ENCODE measurements around the gene CMIP. TPM values are rescaled to one million over a fixed set of nuclear protein-coding genes. Genes with fewer than 3 reads are reported as not detected.

CMIP gene
- total RNA-seq, 1 experiment from 2014 or later = 63.7 TPM

- TF ChIP-seq ARID4B (CRISPR knock-in tag; IDR thresholded peaks at IDR 0.05; ENCODE audit: borderline replicate concordance) (no peak), NR3C1 (CRISPR knock-in tag; conservative IDR thresholded peaks at IDR 0.05; ENCODE audit: low read depth) (no peak), USF2 (CRISPR knock-in tag; IDR thresholded peaks at IDR 0.05) (no peak), MAX (CRISPR knock-in tag; IDR thresholded peaks at IDR 0.05) (no peak), ZNF121 (CRISPR knock-in tag; IDR thresholded peaks at IDR 0.05) (no peak), SMAD4 (CRISPR knock-in tag; IDR thresholded peaks at IDR 0.05) (no peak), E2F4 (CRISPR knock-in tag; IDR thresholded peaks at IDR 0.05; ENCODE audit: borderline replicate concordance, low read depth) (no peak), SMAD3 (CRISPR knock-in tag; IDR thresholded peaks at IDR 0.05; ENCODE audit: borderline replicate concordance) (no peak), ATF6 (CRISPR knock-in tag; IDR thresholded peaks at IDR 0.05) (no peak), GTF2I (CRISPR knock-in tag; conservative IDR thresholded peaks at IDR 0.05) (no peak), GABPB1 (CRISPR knock-in tag; IDR thresholded peaks at IDR 0.05) (no peak), MXD4 (CRISPR knock-in tag; IDR thresholded peaks at IDR 0.05; ENCODE audit: borderline replicate concordance) (no peak), KAT7 (CRISPR knock-in tag; IDR thresholded peaks at IDR 0.05; ENCODE audit: borderline replicate concordance) (no peak), ZNF219 (CRISPR knock-in tag; IDR thresholded peaks at IDR 0.05; ENCODE audit: borderline replicate concordance) (no peak), FOXJ3 (CRISPR knock-in tag; IDR thresholded peaks at IDR 0.05; ENCODE audit: borderline replicate concordance) (no peak)
Observed at GRCh38 chr16:81752876-81753227, 308.2 kb downstream of the CMIP start (continued).

- DNase-seq (ENCODE audit: low spot score) = no peak
- no peaks in the 10 kb centered on the region for H3K9me3 Mint-ChIP-seq
- no peak for TF ChIP-seq GRHL2 (CRISPR knock-in tag; IDR thresholded peaks at IDR 0.05; ENCODE audit: insufficient replicate concordance, severe bottlenecking)
- TF ChIP-seq TEAD4 (CRISPR knock-in tag; IDR thresholded peaks at IDR 0.05) = no peak
- no peak for TF ChIP-seq E2F1 (CRISPR knock-in tag; IDR thresholded peaks at IDR 0.05)
- TF ChIP-seq ZNF317 (CRISPR knock-in tag; IDR thresholded peaks at IDR 0.05; ENCODE audit: borderline replicate concordance, low read depth) = no peak
- no peak for TF ChIP-seq ZNF281 (CRISPR knock-in tag; IDR thresholded peaks at IDR 0.05)
- no peak for TF ChIP-seq SOX15 (CRISPR knock-in tag; IDR thresholded peaks at IDR 0.05)
- no peak for TF ChIP-seq ELF4 (CRISPR knock-in tag; IDR thresholded peaks at IDR 0.05; ENCODE audit: low read depth)
- H3K36me3 Mint-ChIP-seq = no peaks in the 10 kb centered on the region
- H3K4me1 Mint-ChIP-seq = peaks cover 3% of the 10 kb centered on the region; the same call in 1 of the 2 replicates
- no peak overlapping the region for H3K4me3 Mint-ChIP-seq
- POLR2A ChIA-PET = no interaction called here
- ATAC-seq = no peak
- CTCF ChIA-PET = no interaction called here
- no peaks in the 10 kb centered on the region for H3K27me3 Mint-ChIP-seq (ENCODE audit: low read depth)
- H3K27ac Mint-ChIP-seq = no peak overlapping the region
Observed at GRCh38 chr16:81754858-81755257, 310.2 kb downstream of the CMIP start.

All from WTC11 (cell line).